ENCODE measurements around the gene LRRC7. TPM values are rescaled to one million over a fixed set of nuclear protein-coding genes. Genes with fewer than 3 reads are reported as not detected.

LRRC7 gene
- polyA plus RNA-seq, 1 donor from 2014 or later, result 141 TPM

DNA sequence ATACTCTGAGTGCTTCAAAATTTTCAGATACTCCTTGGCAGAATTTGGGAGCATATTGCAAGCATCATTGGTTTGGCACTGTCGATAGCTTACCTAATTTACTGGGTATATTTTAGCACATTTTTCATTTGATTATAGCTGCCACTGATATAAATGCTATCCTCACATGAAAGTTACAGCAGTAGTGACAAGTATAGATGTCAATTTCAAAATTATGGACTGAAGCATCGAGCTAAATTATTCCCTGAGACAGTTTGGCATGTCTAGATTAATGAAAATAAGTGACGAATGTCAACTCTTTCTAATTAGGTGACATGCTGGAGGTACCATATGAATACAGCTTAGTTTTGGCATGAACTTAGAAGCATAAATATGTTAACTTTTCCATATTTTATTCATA, 83.1 kb downstream of the LRRC7 start:
- H3K4me2 ChIP-seq (ENCODE audit: low read length), result no peak overlapping the region

DNA sequence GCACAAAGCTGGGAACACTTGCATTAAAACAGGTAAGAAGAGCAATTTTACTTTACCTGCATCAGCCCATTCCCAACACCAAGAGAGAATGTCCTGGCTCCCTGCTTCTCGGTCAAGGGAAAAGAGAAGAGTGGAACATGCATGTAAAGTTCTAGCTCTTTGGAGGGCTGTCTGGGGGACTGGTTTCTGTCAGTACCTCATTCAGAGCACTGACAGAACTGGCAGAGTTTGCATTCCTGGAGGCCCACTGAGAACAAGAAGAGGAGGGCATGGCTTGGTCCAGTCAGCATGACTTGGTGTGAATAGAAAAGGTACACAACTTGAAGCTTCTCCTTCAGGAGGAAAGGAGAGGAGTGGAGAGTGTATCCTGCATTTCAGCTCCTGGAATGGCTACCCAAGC, 83.9 kb downstream of the LRRC7 start:
- H3K9me2 ChIP-seq (ENCODE audit: insufficient read depth, low read length), result no peaks in the 10 kb centered on the region
- H3K36me3 ChIP-seq (ENCODE audit: insufficient read depth, low read length), result no peaks in the 10 kb centered on the region
- no peak overlapping the region for H3K9ac ChIP-seq (ENCODE audit: low read length)
- H3K27me3 ChIP-seq (ENCODE audit: insufficient read depth, low read depth, low read length), result no peaks in the 10 kb centered on the region
- no peaks in the 10 kb centered on the region for H3K9me3 ChIP-seq (ENCODE audit: low read length)
- H3K4me2 ChIP-seq (ENCODE audit: low read length), result no peak overlapping the region
- H2AFZ ChIP-seq (ENCODE audit: low read depth, low read length), result no peak overlapping the region
- no peak overlapping the region for H3K4me3 ChIP-seq (ENCODE audit: low read length)
- no peaks in the 10 kb centered on the region for H3F3A ChIP-seq (ENCODE audit: insufficient read depth, low read length, poor library complexity, severe bottlenecking)
- H3K79me2 ChIP-seq (replicated peaks; ENCODE audit: insufficient read depth, low read length), result no peaks in the 10 kb centered on the region
- no peak overlapping the region for H3K27ac ChIP-seq (ENCODE audit: low read length)
- H4K20me1 ChIP-seq (ENCODE audit: insufficient read depth), result no peaks in the 10 kb centered on the region
- no peak for TF ChIP-seq SMC3 (conservative IDR thresholded peaks at IDR 0.05; ENCODE audit: poor library complexity)
- TF ChIP-seq TAF1 (IDR thresholded peaks at IDR 0.05; ENCODE audit: low read depth), result no peak
- TF ChIP-seq, protein P1, sequence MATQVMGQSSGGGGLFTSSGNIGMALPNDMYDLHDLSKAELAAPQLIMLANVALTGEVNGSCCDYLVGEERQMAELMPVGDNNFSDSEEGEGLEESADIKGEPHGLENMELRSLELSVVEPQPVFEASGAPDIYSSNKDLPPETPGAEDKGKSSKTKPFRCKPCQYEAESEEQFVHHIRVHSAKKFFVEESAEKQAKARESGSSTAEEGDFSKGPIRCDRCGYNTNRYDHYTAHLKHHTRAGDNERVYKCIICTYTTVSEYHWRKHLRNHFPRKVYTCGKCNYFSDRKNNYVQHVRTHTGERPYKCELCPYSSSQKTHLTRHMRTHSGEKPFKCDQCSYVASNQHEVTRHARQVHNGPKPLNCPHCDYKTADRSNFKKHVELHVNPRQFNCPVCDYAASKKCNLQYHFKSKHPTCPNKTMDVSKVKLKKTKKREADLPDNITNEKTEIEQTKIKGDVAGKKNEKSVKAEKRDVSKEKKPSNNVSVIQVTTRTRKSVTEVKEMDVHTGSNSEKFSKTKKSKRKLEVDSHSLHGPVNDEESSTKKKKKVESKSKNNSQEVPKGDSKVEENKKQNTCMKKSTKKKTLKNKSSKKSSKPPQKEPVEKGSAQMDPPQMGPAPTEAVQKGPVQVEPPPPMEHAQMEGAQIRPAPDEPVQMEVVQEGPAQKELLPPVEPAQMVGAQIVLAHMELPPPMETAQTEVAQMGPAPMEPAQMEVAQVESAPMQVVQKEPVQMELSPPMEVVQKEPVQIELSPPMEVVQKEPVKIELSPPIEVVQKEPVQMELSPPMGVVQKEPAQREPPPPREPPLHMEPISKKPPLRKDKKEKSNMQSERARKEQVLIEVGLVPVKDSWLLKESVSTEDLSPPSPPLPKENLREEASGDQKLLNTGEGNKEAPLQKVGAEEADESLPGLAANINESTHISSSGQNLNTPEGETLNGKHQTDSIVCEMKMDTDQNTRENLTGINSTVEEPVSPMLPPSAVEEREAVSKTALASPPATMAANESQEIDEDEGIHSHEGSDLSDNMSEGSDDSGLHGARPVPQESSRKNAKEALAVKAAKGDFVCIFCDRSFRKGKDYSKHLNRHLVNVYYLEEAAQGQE (IDR thresholded peaks at IDR 0.05; ENCODE audit: borderline replicate concordance), result no peak
- TF ChIP-seq, protein P2, sequence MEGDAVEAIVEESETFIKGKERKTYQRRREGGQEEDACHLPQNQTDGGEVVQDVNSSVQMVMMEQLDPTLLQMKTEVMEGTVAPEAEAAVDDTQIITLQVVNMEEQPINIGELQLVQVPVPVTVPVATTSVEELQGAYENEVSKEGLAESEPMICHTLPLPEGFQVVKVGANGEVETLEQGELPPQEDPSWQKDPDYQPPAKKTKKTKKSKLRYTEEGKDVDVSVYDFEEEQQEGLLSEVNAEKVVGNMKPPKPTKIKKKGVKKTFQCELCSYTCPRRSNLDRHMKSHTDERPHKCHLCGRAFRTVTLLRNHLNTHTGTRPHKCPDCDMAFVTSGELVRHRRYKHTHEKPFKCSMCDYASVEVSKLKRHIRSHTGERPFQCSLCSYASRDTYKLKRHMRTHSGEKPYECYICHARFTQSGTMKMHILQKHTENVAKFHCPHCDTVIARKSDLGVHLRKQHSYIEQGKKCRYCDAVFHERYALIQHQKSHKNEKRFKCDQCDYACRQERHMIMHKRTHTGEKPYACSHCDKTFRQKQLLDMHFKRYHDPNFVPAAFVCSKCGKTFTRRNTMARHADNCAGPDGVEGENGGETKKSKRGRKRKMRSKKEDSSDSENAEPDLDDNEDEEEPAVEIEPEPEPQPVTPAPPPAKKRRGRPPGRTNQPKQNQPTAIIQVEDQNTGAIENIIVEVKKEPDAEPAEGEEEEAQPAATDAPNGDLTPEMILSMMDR (IDR thresholded peaks at IDR 0.05; ENCODE audit: poor library complexity, severe bottlenecking), result no peak
- no peak for TF ChIP-seq EZH2 (IDR thresholded peaks at IDR 0.05; ENCODE audit: borderline replicate concordance, insufficient read depth, low read length, poor library complexity, severe bottlenecking)
- TF ChIP-seq MXI1 (conservative IDR thresholded peaks at IDR 0.05; ENCODE audit: poor library complexity, severe bottlenecking), result no peak
- TF ChIP-seq EP300 (conservative IDR thresholded peaks at IDR 0.05; ENCODE audit: poor library complexity, severe bottlenecking), result no peak
- no peak for TF ChIP-seq POLR2AphosphoS5 (IDR thresholded peaks at IDR 0.05)
- no peak for TF ChIP-seq RAD21 (conservative IDR thresholded peaks at IDR 0.05)

More for the DNA sequence above, 83.1 kb downstream of the LRRC7 start:
- H3K9ac ChIP-seq (ENCODE audit: low read length), result no peak overlapping the region
- H3K27me3 ChIP-seq (ENCODE audit: insufficient read depth, low read depth, low read length), result no peaks in the 10 kb centered on the region
- H3K36me3 ChIP-seq (ENCODE audit: insufficient read depth, low read length), result no peaks in the 10 kb centered on the region
- no peaks in the 10 kb centered on the region for H3K9me3 ChIP-seq (ENCODE audit: low read length)
- H3F3A ChIP-seq (ENCODE audit: insufficient read depth, low read length, poor library complexity, severe bottlenecking), result no peaks in the 10 kb centered on the region
- H3K4me3 ChIP-seq (ENCODE audit: low read length), result no peak overlapping the region
- H3K27ac ChIP-seq (ENCODE audit: low read length), result no peak overlapping the region
- H3K79me2 ChIP-seq (replicated peaks; ENCODE audit: insufficient read depth, low read length), result no peaks in the 10 kb centered on the region
- no peaks in the 10 kb centered on the region for H3K9me2 ChIP-seq (ENCODE audit: insufficient read depth, low read length)
- no peak overlapping the region for H2AFZ ChIP-seq (ENCODE audit: low read depth, low read length)
- no peaks in the 10 kb centered on the region for H4K20me1 ChIP-seq (ENCODE audit: insufficient read depth)
- TF ChIP-seq POLR2AphosphoS5 (IDR thresholded peaks at IDR 0.05) (peak; percentile 46), EP300 (conservative IDR thresholded peaks at IDR 0.05; ENCODE audit: poor library complexity, severe bottlenecking) (peak; percentile 78), RAD21 (conservative IDR thresholded peaks at IDR 0.05) (no peak)

DNA sequence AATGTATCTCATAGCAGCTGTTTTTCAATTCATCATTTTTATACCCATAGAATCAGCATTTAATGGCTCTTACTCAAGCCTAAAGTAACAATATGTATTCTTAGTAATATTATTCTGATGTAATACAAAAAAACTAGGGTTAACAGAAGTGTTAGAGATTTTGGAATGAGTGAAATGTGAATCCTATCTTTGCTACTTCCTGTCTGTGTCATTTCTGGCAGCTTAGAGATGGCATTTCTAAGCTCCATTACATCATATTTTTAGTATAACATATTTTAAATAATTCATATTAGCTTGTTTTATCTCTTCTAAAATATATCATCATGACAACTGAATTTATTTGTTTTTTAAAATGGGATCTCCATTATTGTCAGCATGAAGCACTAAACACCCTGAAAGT, 90.2 kb downstream of the LRRC7 start:
- Histone ChIP-seq H2AFZ (ENCODE audit: low read depth, low read length) (no peak overlapping the region), H3K79me2 (replicated peaks; ENCODE audit: insufficient read depth, low read length) (no peaks in the 10 kb centered on the region), H3K4me3 (ENCODE audit: low read length) (no peak overlapping the region), H3K9me2 (ENCODE audit: insufficient read depth, low read length) (no peaks in the 10 kb centered on the region), H3K4me2 (ENCODE audit: low read length) (no peak overlapping the region), H4K20me1 (ENCODE audit: insufficient read depth) (no peaks in the 10 kb centered on the region), H3K9me3 (ENCODE audit: low read length) (no peaks in the 10 kb centered on the region), H3K27ac (ENCODE audit: low read length) (no peak overlapping the region), H3K36me3 (ENCODE audit: insufficient read depth, low read length) (no peaks in the 10 kb centered on the region), H3K9ac (ENCODE audit: low read length) (no peak overlapping the region), H3F3A (ENCODE audit: insufficient read depth, low read length, poor library complexity, severe bottlenecking) (no peaks in the 10 kb centered on the region), H3K27me3 (ENCODE audit: insufficient read depth, low read depth, low read length) (no peaks in the 10 kb centered on the region)
- TF ChIP-seq MXI1 (conservative IDR thresholded peaks at IDR 0.05; ENCODE audit: poor library complexity, severe bottlenecking), result no peak
- no peak for TF ChIP-seq SMC3 (conservative IDR thresholded peaks at IDR 0.05; ENCODE audit: poor library complexity)
- TF ChIP-seq EP300 (conservative IDR thresholded peaks at IDR 0.05; ENCODE audit: poor library complexity, severe bottlenecking), result no peak

Data from neural cell (in vitro differentiated cells).